Stimulated activated naive B cell treated with anti-CD40 and anti-IgM and Interleukin-4, amounts not matched to agents 10 μg/mL and 1 μg/mL and 100 μg/mL, for 72 hours (primary cell): ENCODE measurements around the gene MEIS1.
"Not testable (repeated sequence)": the region's sequence is repeated elsewhere in the genome, so short reads cannot be mapped to it uniquely, and the experiment has no call there.

Experiments used
- ATAC-seq, 2 donors: fragments of 150-1000 bp; cut with Tn5 transposase; replicated peaks; 2 replicates each; pipeline ENCODE4 v1.10.0; 2021; ENCODE audit warnings: moderate library complexity in 1 of 2
- DNase-seq: peaks from one replicate; pipeline ENCODE4 v3.0.0; 2021
- H3K27ac Mint-ChIP-seq: one replicate; pipeline ENCODE4 v1.8.0; 2022; ENCODE audit warnings: mild to moderate bottlenecking, mixed read lengths
- H3K27me3 Mint-ChIP-seq, 2 donors: one replicate each; pipeline ENCODE4 v1.8.0; 2022; ENCODE audit warnings: mixed read lengths in 2 of 2
- H3K36me3 Mint-ChIP-seq, 2 donors: one replicate each; pipeline ENCODE4 v1.8.0; 2022; ENCODE audit warnings: mixed read lengths in 2 of 2, mild to moderate bottlenecking in 1 of 2
- H3K4me1 Mint-ChIP-seq, 2 donors: one replicate each; pipeline ENCODE4 v1.8.0; 2022; ENCODE audit warnings: mixed read lengths in 2 of 2, mild to moderate bottlenecking in 1 of 2
- H3K4me3 Mint-ChIP-seq, 2 donors: one replicate each; pipeline ENCODE4 v1.8.0; 2022; ENCODE audit warnings: mild to moderate bottlenecking in 2 of 2, mixed read lengths in 2 of 2, moderate library complexity in 1 of 2
- H3K9me3 Mint-ChIP-seq, 2 donors: one replicate each; pipeline ENCODE4 v1.8.0; 2022; ENCODE audit warnings: mixed read lengths in 2 of 2, mild to moderate bottlenecking in 1 of 2

MEIS1 gene

GRCh38 chr2:66485252-66485651 lies 50.3 kb downstream of the MEIS1 start:
- H3K27me3 Mint-ChIP-seq, H3K9me3 Mint-ChIP-seq, H3K4me3 Mint-ChIP-seq, ATAC-seq, H3K36me3 Mint-ChIP-seq, H3K27ac Mint-ChIP-seq, H3K4me1 Mint-ChIP-seq, DNase-seq: not testable (repeated sequence)

GRCh38 chr2:66488946-66489345 lies 54.0 kb downstream of the MEIS1 start:
- ATAC-seq = no peak
- peaks cover 0 to 4% of the 10 kb centered on the region in 2 donors for H3K9me3 Mint-ChIP-seq

GRCh38 chr2:66489436-66489835 lies 54.5 kb downstream of the MEIS1 start:
- peaks cover 0 to 4% of the 10 kb centered on the region in 2 donors for H3K9me3 Mint-ChIP-seq
- no peak overlapping the region for H3K27ac Mint-ChIP-seq
- no peaks in the 10 kb centered on the region for H3K27me3 Mint-ChIP-seq
- no peak for DNase-seq
- no peaks in the 10 kb centered on the region for H3K4me1 Mint-ChIP-seq
- ATAC-seq = no peak
- no peak overlapping the region for H3K4me3 Mint-ChIP-seq
- H3K36me3 Mint-ChIP-seq = no peaks in the 10 kb centered on the region

More at GRCh38 chr2:66488946-66489345, 54.0 kb downstream of the MEIS1 start:
- Mint-ChIP-seq H3K27me3 (no peaks in the 10 kb centered on the region), H3K4me3 (no peak overlapping the region), H3K27ac (no peak overlapping the region), H3K4me1 (no peaks in the 10 kb centered on the region), H3K36me3 (no peaks in the 10 kb centered on the region)
- DNase-seq = no peak

- Mint-ChIP-seq H3K9me3 (peaks cover 0 to 2% of the 10 kb centered on the region in 2 donors), H3K27ac (no peak overlapping the region), H3K4me1 (no peaks in the 10 kb centered on the region), H3K27me3 (no peaks in the 10 kb centered on the region), H3K4me3 (no peak overlapping the region), H3K36me3 (no peaks in the 10 kb centered on the region)
- no peak for ATAC-seq
- no peak for DNase-seq
These were observed 55.7 kb downstream of the MEIS1 start for GRCh38 chr2:66490588-66491001.

GRCh38 chr2:66494708-66495107 lies 59.8 kb downstream of the MEIS1 start:
- H3K9me3 Mint-ChIP-seq = no peaks in the 10 kb centered on the region
- H3K4me3 Mint-ChIP-seq = no peak overlapping the region
- DNase-seq = no peak
- no peak overlapping the region for H3K27ac Mint-ChIP-seq
- peak in 1 of 2 donors; percentile 38 for ATAC-seq
- H3K27me3 Mint-ChIP-seq = no peaks in the 10 kb centered on the region
- no peaks in the 10 kb centered on the region for H3K4me1 Mint-ChIP-seq
- no peaks in the 10 kb centered on the region for H3K36me3 Mint-ChIP-seq

GRCh38 chr2:66495788-66496640 lies 61.1 kb downstream of the MEIS1 start:
- DNase-seq = no peak
- Mint-ChIP-seq H3K27ac (no peak overlapping the region), H3K36me3 (no peaks in the 10 kb centered on the region), H3K4me1 (no peaks in the 10 kb centered on the region), H3K9me3 (no peaks in the 10 kb centered on the region), H3K4me3 (no peak overlapping the region), H3K27me3 (no peaks in the 10 kb centered on the region)
- ATAC-seq = no peak

GRCh38 chr2:66496670-66497420 lies 61.9 kb downstream of the MEIS1 start:
- DNase-seq (no peak), ATAC-seq (no peak)
- Mint-ChIP-seq H3K9me3 (no peaks in the 10 kb centered on the region), H3K27ac (no peak overlapping the region), H3K4me3 (no peak overlapping the region), H3K4me1 (no peaks in the 10 kb centered on the region), H3K36me3 (no peaks in the 10 kb centered on the region), H3K27me3 (no peaks in the 10 kb centered on the region)

GRCh38 chr2:66497431-66498288 lies 62.7 kb downstream of the MEIS1 start:
- ATAC-seq (no peak), DNase-seq (no peak)
- Mint-ChIP-seq H3K27me3 (no peaks in the 10 kb centered on the region), H3K27ac (no peak overlapping the region), H3K4me3 (no peak overlapping the region), H3K9me3 (no peaks in the 10 kb centered on the region), H3K4me1 (no peaks in the 10 kb centered on the region), H3K36me3 (no peaks in the 10 kb centered on the region)

GRCh38 chr2:66498289-66498975 lies 63.5 kb downstream of the MEIS1 start:
- no peak overlapping the region for H3K4me3 Mint-ChIP-seq
- ATAC-seq (no peak), DNase-seq (no peak)
- no peaks in the 10 kb centered on the region for H3K36me3 Mint-ChIP-seq
- no peak overlapping the region for H3K27ac Mint-ChIP-seq
- H3K27me3 Mint-ChIP-seq = no peaks in the 10 kb centered on the region
- no peaks in the 10 kb centered on the region for H3K9me3 Mint-ChIP-seq
- H3K4me1 Mint-ChIP-seq = no peaks in the 10 kb centered on the region

- DNase-seq (no peak), ATAC-seq (no peak)
- no peaks in the 10 kb centered on the region for H3K36me3 Mint-ChIP-seq
- no peak overlapping the region for H3K27ac Mint-ChIP-seq
- no peak overlapping the region for H3K4me3 Mint-ChIP-seq
- no peaks in the 10 kb centered on the region for H3K27me3 Mint-ChIP-seq
- no peaks in the 10 kb centered on the region for H3K9me3 Mint-ChIP-seq
- no peaks in the 10 kb centered on the region for H3K4me1 Mint-ChIP-seq
These were observed 66.3 kb downstream of the MEIS1 start for GRCh38 chr2:66501267-66501666.

- no peaks in the 10 kb centered on the region for H3K36me3 Mint-ChIP-seq
- H3K4me3 Mint-ChIP-seq = no peak overlapping the region
- no peak overlapping the region for H3K27ac Mint-ChIP-seq
- H3K4me1 Mint-ChIP-seq = peaks cover 0 to 2% of the 10 kb centered on the region in 2 donors
- no peaks in the 10 kb centered on the region for H3K9me3 Mint-ChIP-seq
- H3K27me3 Mint-ChIP-seq = peaks cover 0 to 5% of the 10 kb centered on the region in 2 donors
- no peak for ATAC-seq
- DNase-seq = no peak
These were observed 71.3 kb downstream of the MEIS1 start for GRCh38 chr2:66506265-66506664.

GRCh38 chr2:66507673-66508201 lies 72.8 kb downstream of the MEIS1 start:
- Mint-ChIP-seq H3K4me3 (no peak overlapping the region), H3K27me3 (peaks cover 0 to 5% of the 10 kb centered on the region in 2 donors), H3K36me3 (no peaks in the 10 kb centered on the region), H3K27ac (no peak overlapping the region), H3K4me1 (peaks cover 0 to 2% of the 10 kb centered on the region in 2 donors), H3K9me3 (no peaks in the 10 kb centered on the region)
- DNase-seq (no peak), ATAC-seq (no peak)

GRCh38 chr2:66508484-66509071 lies 73.7 kb downstream of the MEIS1 start:
- ATAC-seq (no peak), DNase-seq (no peak)
- Mint-ChIP-seq H3K4me3 (peak overlapping the region in 1 of 2 donors; percentile 25), H3K27me3 (peaks cover 0 to 5% of the 10 kb centered on the region in 2 donors), H3K36me3 (no peaks in the 10 kb centered on the region), H3K4me1 (peaks cover 0 to 2% of the 10 kb centered on the region in 2 donors), H3K27ac (no peak overlapping the region), H3K9me3 (no peaks in the 10 kb centered on the region)
